KMS-11 (cell line): ENCODE measurements around the gene SYNDIG1.

Experiments
- H2AFZ ChIP-seq: fragments of 200-600 bp; sonication (generic); 2 replicates; pipeline ENCODE4 v1.6.1; 2016; ENCODE audit warnings: antibody characterized with exemption, mixed run types, low read depth
- H3K27ac ChIP-seq: fragments of 200-600 bp; sonication (generic); 2 replicates; pipeline ENCODE4 v1.6.1; 2016; ENCODE audit warnings: mild to moderate bottlenecking, mixed run types
- H3K27me3 ChIP-seq: fragments of 200-600 bp; sonication (generic); 2 replicates; pipeline ENCODE4 v1.6.1; 2017; ENCODE audit warnings: mild to moderate bottlenecking, low read depth, mixed run types, moderate library complexity; ENCODE audit not compliant: insufficient read depth
- H3K36me3 ChIP-seq: fragments of 200-600 bp; sonication (generic); 2 replicates; pipeline ENCODE4 v1.6.1; 2017; ENCODE audit warnings: mild to moderate bottlenecking, mixed run types; ENCODE audit not compliant: insufficient read depth
- H3K4me1 ChIP-seq: fragments of 200-600 bp; sonication (generic); 2 replicates; pipeline ENCODE4 v1.6.1; 2016; ENCODE audit warnings: mild to moderate bottlenecking, low read depth, mixed run types; ENCODE audit not compliant: poor library complexity, severe bottlenecking
- H3K4me2 ChIP-seq: fragments of 200-600 bp; sonication (generic); 2 replicates; pipeline ENCODE4 v1.7.0; 2016; ENCODE audit warnings: mild to moderate bottlenecking, mixed run types
- H3K4me3 ChIP-seq: fragments of 200-600 bp; sonication (generic); IDR thresholded peaks from 2 replicates; pipeline ENCODE4 v1.6.1; 2017; ENCODE audit warnings: low read depth, low read length, mixed read lengths; ENCODE audit not compliant: insufficient read depth
- H3K79me2 ChIP-seq: fragments of 200-600 bp; sonication (generic); 2 replicates; pipeline ENCODE4 v1.6.1; 2016; ENCODE audit warnings: low read depth, mixed run types; ENCODE audit not compliant: insufficient read depth
- H3K9ac ChIP-seq: fragments of 200-600 bp; sonication (generic); 2 replicates; pipeline ENCODE4 v1.6.1; 2016; ENCODE audit warnings: mild to moderate bottlenecking, mixed run types
- H4K20me1 ChIP-seq: fragments of 200-600 bp; sonication (generic); 2 replicates; pipeline ENCODE4 v1.6.1; 2016; ENCODE audit warnings: mild to moderate bottlenecking, mixed run types; ENCODE audit not compliant: insufficient read depth
- CTCF ChIP-seq: fragments of 200-600 bp; sonication (generic); conservative IDR thresholded peaks from 2 replicates; pipeline ENCODE4 v1.6.1; 2017; ENCODE audit warnings: low read depth, mild to moderate bottlenecking, antibody characterized with exemption, low read length, moderate library complexity, mixed read lengths

The SYNDIG1 gene

GRCh38 chr20:24568842-24569241 lies 99.4 kb downstream of the SYNDIG1 start:
- TF ChIP-seq CTCF, result no peak
- Histone ChIP-seq H3K27ac (no peak overlapping the region), H3K4me3 (no peak overlapping the region), H2AFZ (no peak overlapping the region), H3K4me1 (no peaks in the 10 kb centered on the region), H3K36me3 (no peaks in the 10 kb centered on the region), H4K20me1 (no peaks in the 10 kb centered on the region), H3K9ac (no peak overlapping the region), H3K79me2 (no peaks in the 10 kb centered on the region), H3K27me3 (no peaks in the 10 kb centered on the region), H3K4me2 (no peak overlapping the region)

DNA sequence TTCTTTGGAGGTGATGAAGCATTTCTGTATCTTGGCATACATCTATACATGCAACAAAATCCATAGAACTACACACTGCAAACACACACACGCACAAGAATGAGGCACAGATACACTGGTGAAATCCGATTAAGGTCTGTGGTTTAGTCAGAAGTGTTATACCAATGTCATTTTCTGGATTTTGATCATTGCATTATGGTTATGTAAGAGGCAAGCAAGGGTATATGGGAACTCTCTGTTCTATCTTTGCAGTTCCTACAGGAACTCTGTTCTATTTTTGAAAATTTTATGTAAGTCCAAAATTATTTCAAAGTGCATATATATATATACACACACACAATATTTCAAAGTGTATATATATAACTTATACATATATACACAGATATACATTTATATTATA lies 101.7 kb downstream of the SYNDIG1 start:
- no peak overlapping the region for H3K27ac ChIP-seq
- TF ChIP-seq CTCF, result no peak
- H3K27me3 ChIP-seq, result no peaks in the 10 kb centered on the region
- no peaks in the 10 kb centered on the region for H3K36me3 ChIP-seq
- no peaks in the 10 kb centered on the region for H3K79me2 ChIP-seq
- H4K20me1 ChIP-seq, result no peaks in the 10 kb centered on the region
- no peak overlapping the region for H3K4me2 ChIP-seq
- H2AFZ ChIP-seq, result no peak overlapping the region
- no peaks in the 10 kb centered on the region for H3K4me1 ChIP-seq
- H3K9ac ChIP-seq, result no peak overlapping the region
- H3K4me3 ChIP-seq, result no peak overlapping the region

DNA sequence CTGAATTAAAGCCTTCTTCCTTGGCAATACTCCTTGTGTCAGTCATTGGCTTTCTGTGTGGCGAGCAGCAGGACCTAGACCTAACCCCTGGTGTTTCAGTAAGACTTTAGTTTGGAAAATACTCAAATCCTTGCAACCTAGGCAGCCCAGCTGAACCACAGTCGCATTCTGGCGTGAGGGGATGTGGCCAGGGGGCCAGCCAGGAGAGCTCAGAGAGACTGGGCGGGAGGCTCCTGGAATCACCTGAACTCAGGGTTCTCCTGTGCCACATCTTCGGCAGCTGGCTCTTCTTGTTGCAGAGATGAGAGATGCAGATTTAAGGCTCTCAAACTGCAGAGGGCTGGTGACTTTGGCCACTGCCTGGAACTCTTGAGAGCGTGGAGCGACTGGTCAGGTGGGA lies 102.7 kb downstream of the SYNDIG1 start:
- Histone ChIP-seq H2AFZ (no peak overlapping the region), H3K79me2 (no peaks in the 10 kb centered on the region), H3K27me3 (no peaks in the 10 kb centered on the region), H3K36me3 (no peaks in the 10 kb centered on the region), H3K27ac (no peak overlapping the region), H3K4me3 (no peak overlapping the region), H3K9ac (no peak overlapping the region), H3K4me1 (no peaks in the 10 kb centered on the region), H4K20me1 (no peaks in the 10 kb centered on the region), H3K4me2 (no peak overlapping the region)
- TF ChIP-seq CTCF, result no peak

- Histone ChIP-seq H3K4me2 (no peak overlapping the region), H3K4me1 (no peaks in the 10 kb centered on the region), H3K4me3 (no peak overlapping the region), H4K20me1 (no peaks in the 10 kb centered on the region), H3K36me3 (no peaks in the 10 kb centered on the region), H3K9ac (no peak overlapping the region), H3K27ac (no peak overlapping the region), H3K27me3 (no peaks in the 10 kb centered on the region), H2AFZ (no peak overlapping the region), H3K79me2 (no peaks in the 10 kb centered on the region)
- TF ChIP-seq CTCF, result no peak
Measured at GRCh38 chr20:24572862-24573261, 103.4 kb downstream of the SYNDIG1 start.

DNA sequence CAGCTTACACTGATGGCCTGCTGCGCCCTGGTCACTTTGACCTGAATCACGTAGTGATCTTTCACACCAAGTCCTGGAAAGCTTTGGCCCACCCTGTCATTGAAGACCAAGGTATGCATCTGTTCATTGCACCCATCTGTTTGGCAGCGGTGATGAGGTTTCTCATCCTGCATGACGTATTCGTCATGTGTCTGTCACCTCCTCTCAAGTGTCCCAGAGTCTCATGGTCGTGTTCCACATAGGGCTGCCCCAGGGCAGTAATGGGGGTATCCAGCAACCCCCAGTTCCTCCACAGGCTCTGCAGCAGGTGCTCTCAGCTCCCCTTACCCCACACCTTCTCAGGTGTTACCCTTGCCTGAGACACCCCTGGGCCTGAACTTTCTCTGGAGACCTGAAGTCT lies 104.1 kb downstream of the SYNDIG1 start:
- Histone ChIP-seq H3K4me1 (no peaks in the 10 kb centered on the region), H3K36me3 (no peaks in the 10 kb centered on the region), H3K27me3 (no peaks in the 10 kb centered on the region), H3K4me3 (no peak overlapping the region), H2AFZ (no peak overlapping the region), H3K9ac (no peak overlapping the region), H3K27ac (no peak overlapping the region), H3K79me2 (no peaks in the 10 kb centered on the region), H3K4me2 (no peak overlapping the region), H4K20me1 (no peaks in the 10 kb centered on the region)
- no peak for TF ChIP-seq CTCF
